Measurements from ENCODE around the gene CXXC5. TPM values are rescaled to one million over a fixed set of nuclear protein-coding genes. Genes with fewer than 3 reads are reported as not detected.

CXXC5 gene
- total RNA-seq, 1 donor from 2014 or later = 41.1 TPM

- no peak for DNase-seq (ENCODE audit: low read depth in 2 of 2)
Observed at GRCh38 chr5:139664727-139665351, 16.7 kb downstream of the CXXC5 start.

- DNase-seq (ENCODE audit: low read depth in 2 of 2) = no peak
Observed at GRCh38 chr5:139665626-139666025, 17.5 kb downstream of the CXXC5 start.

- no peak for DNase-seq (ENCODE audit: low read depth in 2 of 2)
Observed at GRCh38 chr5:139666551-139666950, 18.4 kb downstream of the CXXC5 start.

GRCh38 chr5:139667001-139667729 lies 19.0 kb downstream of the CXXC5 start:
- DNase-seq (ENCODE audit: low read depth in 2 of 2) = no peak

- DNase-seq (ENCODE audit: low read depth in 2 of 2) = no peak
Observed at GRCh38 chr5:139667730-139668063, 19.5 kb downstream of the CXXC5 start.

GRCh38 chr5:139668064-139668880 lies 20.1 kb downstream of the CXXC5 start:
- DNase-seq (ENCODE audit: low read depth in 2 of 2) = peak in 1 of 2 donors; percentile 62

GRCh38 chr5:139668924-139669661 lies 20.9 kb downstream of the CXXC5 start:
- no peak for DNase-seq (ENCODE audit: low read depth in 2 of 2)

GRCh38 chr5:139669662-139670368 lies 21.7 kb downstream of the CXXC5 start:
- DNase-seq (ENCODE audit: low read depth in 2 of 2) = no peak

GRCh38 chr5:139670369-139671095 lies 22.4 kb downstream of the CXXC5 start:
- peak in 1 of 2 donors; percentile 43 for DNase-seq (ENCODE audit: low read depth in 2 of 2)

- peak in 1 of 2 donors; percentile 29 for DNase-seq (ENCODE audit: low read depth in 2 of 2)
Observed at GRCh38 chr5:139671096-139671841, 23.1 kb downstream of the CXXC5 start.

GRCh38 chr5:139675213-139675612 lies 27.1 kb downstream of the CXXC5 start:
- no peak for DNase-seq (ENCODE audit: low read depth in 2 of 2)

GRCh38 chr5:139675825-139676224 lies 27.7 kb downstream of the CXXC5 start:
- no peak for DNase-seq (ENCODE audit: low read depth in 2 of 2)

GRCh38 chr5:139676406-139676805 lies 28.3 kb downstream of the CXXC5 start:
- no peak for DNase-seq (ENCODE audit: low read depth in 2 of 2)

GRCh38 chr5:139676951-139677735 lies 29.0 kb downstream of the CXXC5 start:
- no peak for DNase-seq (ENCODE audit: low read depth in 2 of 2)

GRCh38 chr5:139677736-139678613 lies 29.8 kb downstream of the CXXC5 start:
- no peak for DNase-seq (ENCODE audit: low read depth in 2 of 2)

GRCh38 chr5:139678751-139679750 lies 30.9 kb downstream of the CXXC5 start:
- DNase-seq (ENCODE audit: low read depth in 2 of 2) = no peak
